Measurements from ENCODE around the gene CYB5A.
"Not testable (repeated sequence)": the region's sequence is repeated elsewhere in the genome, so short reads cannot be mapped to it uniquely, and the experiment has no call there.

CYB5A gene

GRCh38 chr18:74291771-74292540 lies at the start of gene CYB5A:
Gene CYB5A (minus strand): TSS chr18:74291963. CDS start chr18:74291875, 88 bp downstream.
- DNase-seq = peak; percentile 98

- DNase-seq = no peak
Observed at GRCh38 chr18:74337912-74338309, 46.1 kb upstream of the CYB5A start.

GRCh38 chr18:74337155-74337911 lies 45.6 kb upstream of the CYB5A start:
- DNase-seq = no peak

- DNase-seq = no peak
Observed at GRCh38 chr18:74336656-74337055, 44.9 kb upstream of the CYB5A start.

- DNase-seq = no peak
Observed at GRCh38 chr18:74334242-74334893, 42.6 kb upstream of the CYB5A start.

- no peak for DNase-seq
Observed at GRCh38 chr18:74333091-74333490, 41.3 kb upstream of the CYB5A start.

GRCh38 chr18:74331404-74331803 lies 39.6 kb upstream of the CYB5A start:
- DNase-seq = no peak

GRCh38 chr18:74329688-74330205 lies 38.0 kb upstream of the CYB5A start:
- no peak for DNase-seq

GRCh38 chr18:74328206-74328605 lies 36.4 kb upstream of the CYB5A start:
- DNase-seq = no peak

GRCh38 chr18:74326791-74327190 lies 35.0 kb upstream of the CYB5A start:
- not testable (repeated sequence) for DNase-seq

GRCh38 chr18:74326231-74326630 lies 34.5 kb upstream of the CYB5A start:
- no peak for DNase-seq

GRCh38 chr18:74316257-74317170 lies 24.8 kb upstream of the CYB5A start:
- DNase-seq = no peak

- DNase-seq = no peak
Observed at GRCh38 chr18:74315464-74316256, 23.9 kb upstream of the CYB5A start, which contains the start of gene C18orf63. Gene C18orf63 (plus strand): TSS chr18:74315839. CDS start chr18:74317866, 2,027 bp downstream.

- no peak for DNase-seq
Observed at GRCh38 chr18:74314759-74315463, 23.1 kb upstream of the CYB5A start.

GRCh38 chr18:74311000-74311399 lies 19.2 kb upstream of the CYB5A start:
- DNase-seq = no peak

- DNase-seq = no peak
Observed at GRCh38 chr18:74310411-74310810, 18.6 kb upstream of the CYB5A start.

- no peak for DNase-seq
Observed at GRCh38 chr18:74303936-74304335, 12.2 kb upstream of the CYB5A start.

- DNase-seq = no peak
Observed at GRCh38 chr18:74303306-74303705, 11.5 kb upstream of the CYB5A start.

- DNase-seq = no peak
Observed at GRCh38 chr18:74299746-74300145, 8.0 kb upstream of the CYB5A start.

GRCh38 chr18:74299162-74299561 lies 7.4 kb upstream of the CYB5A start:
- DNase-seq = no peak

GRCh38 chr18:74294526-74294925 lies 2.8 kb upstream of the CYB5A start:
- DNase-seq = no peak
